A673 (cell line): ENCODE results near the gene ZNF136. TPM values are rescaled to one million over a fixed set of nuclear protein-coding genes. Genes with fewer than 3 reads are reported as not detected.
A peak's percentile ranks its signal among the peaks of the same experiment; 100 is the strongest.

Source experiments
- BruUV-seq: library from RNA; stranded (reverse); fragments of 400-500 nt; replicated peaks from 2 replicates; lab custom pipeline; 2021; lab: Mats Ljungman, UMichigan
- CTCF ChIA-PET: fragments of 300-600 bp; sonication (Branson Sonifier 250); formaldehyde crosslinking; loops from one replicate; lab custom pipeline; 2022; ENCODE audit warnings: antibody characterized with exemption; lab: Charles Lee
- POLR2A ChIA-PET: fragments of 300-600 bp; sonication (Branson Sonifier 250); formaldehyde crosslinking; loops from one replicate; lab custom pipeline; 2022; ENCODE audit warnings: antibody characterized with exemption; ENCODE audit not compliant: low non-redundant PET; lab: Charles Lee
- DNase-seq: peaks from one replicate; pipeline ENCODE4 v3.0.0-alpha.2; 2015; ENCODE audit warnings: low spot score
- H3K27ac ChIP-seq: fragments of 200-600 bp; sonication (generic); 2 replicates; pipeline ENCODE4 v1.5.1; 2016; ENCODE audit warnings: mixed run types, low read depth, mild to moderate bottlenecking, mixed read lengths, antibody characterized with exemption, low read length; ENCODE audit not compliant: poor library complexity, severe bottlenecking
- H3K27me3 ChIP-seq: fragments of 200-600 bp; sonication (generic); replicated peaks from 2 replicates; pipeline ENCODE4 v1.6.1; 2017; ENCODE audit warnings: mixed run types, low read depth, mild to moderate bottlenecking, mixed read lengths, antibody characterized with exemption, low read length; ENCODE audit not compliant: insufficient read depth, poor library complexity
- H3K36me3 ChIP-seq: fragments of 200-600 bp; sonication (generic); 2 replicates; pipeline ENCODE4 v1.6.1; 2016; ENCODE audit warnings: mixed run types, mild to moderate bottlenecking, mixed read lengths, antibody characterized with exemption, low read length; ENCODE audit not compliant: insufficient read depth, poor library complexity, severe bottlenecking
- H3K4me1 ChIP-seq: fragments of 200-600 bp; sonication (generic); 2 replicates; pipeline ENCODE4 v1.6.1; 2017; ENCODE audit warnings: mixed run types, mild to moderate bottlenecking, mixed read lengths, antibody characterized with exemption, low read length; ENCODE audit not compliant: insufficient read depth, poor library complexity, severe bottlenecking
- H3K4me3 ChIP-seq: fragments of 200-600 bp; sonication (generic); 2 replicates; pipeline ENCODE4 v1.5.1; 2016; ENCODE audit warnings: low read depth, mixed run types, mild to moderate bottlenecking, mixed read lengths, low read length; ENCODE audit not compliant: poor library complexity, severe bottlenecking
- H3K9me3 ChIP-seq: fragments of 200-600 bp; sonication (generic); 2 replicates; pipeline ENCODE4 v1.6.1; 2016; ENCODE audit warnings: mixed run types, low read depth, mild to moderate bottlenecking, mixed read lengths, antibody characterized with exemption, low read length; ENCODE audit not compliant: poor library complexity, severe bottlenecking
- EZH2 ChIP-seq: fragments of 200-600 bp; sonication (generic); IDR thresholded peaks from 2 replicates; pipeline ENCODE4 v1.6.1; 2017; ENCODE audit warnings: borderline replicate concordance, low read depth, mild to moderate bottlenecking, mixed read lengths, antibody characterized with exemption, low read length; ENCODE audit not compliant: poor library complexity, severe bottlenecking
- intact Hi-C: fragments of 100-400 bp; cut with micrococcal nuclease; formaldehyde crosslinking; loops from one replicate; pipeline ENCODE4 v1.10.0; 2022; ENCODE audit not compliant: unreplicated experiment
- total RNA-seq: library from RNA; stranded (reverse); gene quantifications from 2 replicates; pipeline ENCODE4 v1.2.3, GENCODE V29; 2021
- TF ChIP-seq, protein P1 (sequence below): fragments of 300-800, 200-600 bp; sonication (generic); conservative IDR thresholded peaks from 2 replicates; pipeline ENCODE4 v1.5.1; 2017; ENCODE audit warnings: low read depth, mild to moderate bottlenecking, antibody characterized with exemption, low read length, moderate library complexity, mixed read lengths

ZNF136 gene
- total RNA-seq, 1 experiment from 2014 or later: 12.2 TPM

DNA sequence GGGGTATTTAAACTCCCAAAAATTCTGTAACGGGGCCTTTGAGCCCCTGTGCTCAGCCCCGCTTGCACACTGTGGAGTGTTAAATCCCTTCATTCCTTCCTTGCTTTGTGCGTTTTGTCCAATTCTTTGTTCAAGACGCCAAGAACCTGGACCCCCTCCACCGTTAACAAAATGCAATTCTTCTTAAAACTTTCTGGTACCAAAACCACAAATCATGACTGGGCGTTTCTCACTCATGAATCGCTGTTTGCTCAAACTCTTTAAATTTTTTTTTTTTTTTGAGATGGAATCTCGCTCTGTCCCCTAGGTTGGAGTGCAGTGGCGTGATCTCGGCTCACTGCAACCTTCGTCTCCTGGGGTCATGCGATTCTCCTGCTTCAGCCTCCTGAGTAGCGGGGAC is 23.6 kb upstream of the ZNF136 start:
- Histone ChIP-seq H3K27me3 (no peaks in the 10 kb centered on the region), H3K4me3 (peak overlapping the region; percentile 80), H3K4me1 (peaks cover 8% of the 10 kb centered on the region), H3K9me3 (peaks cover 14% of the 10 kb centered on the region), H3K36me3 (peaks cover 20% of the 10 kb centered on the region), H3K27ac (peak overlapping the region; percentile 79)
- POLR2A ChIA-PET: no interaction called here
- CTCF ChIA-PET: interaction anchor here (1.8 kb wide), 1 partner anchor 175 kb away, joined by 7 read pairs; the partner anchor contains the start of gene ZNF763
- DNase-seq: no peak
- BruUV-seq: no TSS peak
- TF ChIP-seq EZH2: no peak
- intact Hi-C loops: no loop called here

DNA sequence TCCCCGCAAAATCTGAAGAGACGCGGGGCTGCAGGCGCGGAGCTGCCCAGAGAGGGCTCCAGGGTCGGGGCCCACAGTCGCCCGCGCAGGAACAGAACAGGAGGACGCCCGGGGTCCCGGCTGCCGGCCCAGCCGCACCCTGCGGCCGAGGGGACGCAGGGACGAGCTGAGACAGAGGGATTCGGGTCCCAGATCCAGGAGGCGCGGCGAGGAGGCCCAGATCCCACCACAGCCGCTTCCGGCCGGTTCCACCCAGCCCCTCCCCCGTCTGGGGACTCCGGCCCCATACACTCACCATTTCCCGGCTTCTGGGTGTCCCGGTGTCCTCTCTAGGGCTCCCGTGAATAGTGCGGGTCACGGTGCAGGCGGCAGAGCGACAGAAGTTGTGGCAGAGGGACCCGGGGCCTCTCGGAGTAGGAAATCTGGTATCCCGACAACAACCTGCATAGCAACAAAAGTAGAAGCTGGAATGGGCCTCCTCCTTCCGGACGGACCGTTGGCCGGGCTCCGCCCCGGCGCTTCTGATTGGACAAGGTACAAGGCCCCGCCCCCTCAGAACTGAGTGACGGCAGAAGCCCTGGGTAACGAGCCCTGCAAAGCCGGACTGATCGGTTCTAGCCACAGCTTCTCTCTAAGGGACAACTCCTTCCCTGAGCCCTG is 22.9 kb upstream of the ZNF136 start, which contains the start of gene ZNF20:
ZNF20 (minus strand) TSS at position 466 of the 660 bp plus-strand sequence; CDS start at position 298, 168 bp downstream.
- no TSS peak for BruUV-seq
- ChIA-PET POLR2A (no interaction called here), CTCF (interaction anchor here (0.8 to 1.9 kb wide), 9 partner anchors 49 to 342 kb away, joined by 3 to 13 read pairs (median 5); partner anchors contain the start of genes ZNF491, ZNF763 and ZNF878)
- Histone ChIP-seq H3K9me3 (peaks cover 7% of the 10 kb centered on the region), H3K36me3 (peaks cover 15% of the 10 kb centered on the region), H3K27ac (peak within 1 kb of the TSS; percentile 79), H3K4me3 (peak within 1 kb of the TSS; percentile 80), H3K27me3 (no peaks in the 10 kb centered on the region), H3K4me1 (peaks cover 8% of the 10 kb centered on the region)
- no peak for TF ChIP-seq EZH2
- TF ChIP-seq, protein P1, sequence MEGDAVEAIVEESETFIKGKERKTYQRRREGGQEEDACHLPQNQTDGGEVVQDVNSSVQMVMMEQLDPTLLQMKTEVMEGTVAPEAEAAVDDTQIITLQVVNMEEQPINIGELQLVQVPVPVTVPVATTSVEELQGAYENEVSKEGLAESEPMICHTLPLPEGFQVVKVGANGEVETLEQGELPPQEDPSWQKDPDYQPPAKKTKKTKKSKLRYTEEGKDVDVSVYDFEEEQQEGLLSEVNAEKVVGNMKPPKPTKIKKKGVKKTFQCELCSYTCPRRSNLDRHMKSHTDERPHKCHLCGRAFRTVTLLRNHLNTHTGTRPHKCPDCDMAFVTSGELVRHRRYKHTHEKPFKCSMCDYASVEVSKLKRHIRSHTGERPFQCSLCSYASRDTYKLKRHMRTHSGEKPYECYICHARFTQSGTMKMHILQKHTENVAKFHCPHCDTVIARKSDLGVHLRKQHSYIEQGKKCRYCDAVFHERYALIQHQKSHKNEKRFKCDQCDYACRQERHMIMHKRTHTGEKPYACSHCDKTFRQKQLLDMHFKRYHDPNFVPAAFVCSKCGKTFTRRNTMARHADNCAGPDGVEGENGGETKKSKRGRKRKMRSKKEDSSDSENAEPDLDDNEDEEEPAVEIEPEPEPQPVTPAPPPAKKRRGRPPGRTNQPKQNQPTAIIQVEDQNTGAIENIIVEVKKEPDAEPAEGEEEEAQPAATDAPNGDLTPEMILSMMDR: no peak
- intact Hi-C loops: loop anchor here (2.0 kb wide), 3 partner anchors 81 to 215 kb away; partner anchors contain the start of genes ZNF700 and ZNF763
- peak; percentile 96 for DNase-seq

DNA sequence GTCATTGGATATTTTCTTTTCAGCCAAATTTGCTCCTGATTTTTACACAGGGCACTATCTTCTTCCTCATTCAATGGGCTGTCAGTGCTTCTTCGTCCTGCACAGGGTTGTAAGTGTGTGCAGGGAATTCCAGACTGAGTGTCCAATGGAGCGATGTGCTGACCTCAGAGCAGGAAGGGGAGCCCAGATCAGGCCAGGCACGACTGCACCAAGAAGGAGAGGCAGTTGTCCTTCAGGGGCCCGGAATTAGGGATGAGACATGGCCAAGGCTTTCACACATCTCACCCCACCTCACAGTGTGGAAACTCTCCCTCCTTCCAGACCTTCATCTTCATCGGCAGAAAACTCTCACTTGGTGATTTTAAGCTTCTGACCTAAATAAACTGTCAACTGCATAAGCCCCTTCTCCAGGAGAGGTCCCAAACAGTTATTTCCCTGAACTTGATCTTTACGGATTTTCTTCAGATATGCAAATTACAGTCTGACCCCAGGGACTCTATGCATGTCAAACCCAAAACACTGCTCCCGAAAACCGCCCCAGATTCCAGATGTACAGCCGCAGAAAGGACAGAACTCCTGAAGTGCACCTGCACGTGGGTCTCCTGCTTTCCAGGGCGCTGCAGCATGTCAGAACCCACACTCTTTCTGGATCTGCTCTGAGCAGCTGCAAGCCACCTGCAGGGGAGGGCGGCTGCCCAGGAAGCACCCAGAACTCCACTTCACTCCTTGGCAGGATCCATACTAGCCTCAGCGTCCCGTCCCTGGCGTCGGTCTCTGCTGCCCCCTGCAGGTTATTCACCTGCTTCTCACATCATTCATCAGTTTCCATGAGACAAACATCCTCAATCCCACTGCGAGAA is 22.1 kb upstream of the ZNF136 start:
- Histone ChIP-seq H3K36me3 (peaks cover 15% of the 10 kb centered on the region), H3K27ac (no peak overlapping the region), H3K9me3 (peaks cover 9% of the 10 kb centered on the region), H3K27me3 (no peaks in the 10 kb centered on the region), H3K4me1 (peaks cover 8% of the 10 kb centered on the region), H3K4me3 (peak overlapping the region; percentile 80)
- BruUV-seq: no TSS peak
- CTCF ChIA-PET: interaction anchor here (0.6 to 1.9 kb wide), 10 partner anchors 50 to 397 kb away, joined by 3 to 13 read pairs (median 4); partner anchors contain the start of genes ZNF491, ZNF763 and ZNF878
- TF ChIP-seq EZH2: no peak
- TF ChIP-seq, protein P1: peak; percentile 90
- intact Hi-C loops: loop anchor here (1.0 to 2.0 kb wide), 5 partner anchors 49 to 258 kb away; partner anchors contain the start of genes ZNF700 and ZNF763
- DNase-seq: peak; percentile 90
- POLR2A ChIA-PET: no interaction called here
